ENCODE results near the gene KLHL10.
"Not testable (repeated sequence)": the region's sequence is repeated elsewhere in the genome, so short reads cannot be mapped to it uniquely, and the experiment has no call there.

KLHL10 gene

DNA sequence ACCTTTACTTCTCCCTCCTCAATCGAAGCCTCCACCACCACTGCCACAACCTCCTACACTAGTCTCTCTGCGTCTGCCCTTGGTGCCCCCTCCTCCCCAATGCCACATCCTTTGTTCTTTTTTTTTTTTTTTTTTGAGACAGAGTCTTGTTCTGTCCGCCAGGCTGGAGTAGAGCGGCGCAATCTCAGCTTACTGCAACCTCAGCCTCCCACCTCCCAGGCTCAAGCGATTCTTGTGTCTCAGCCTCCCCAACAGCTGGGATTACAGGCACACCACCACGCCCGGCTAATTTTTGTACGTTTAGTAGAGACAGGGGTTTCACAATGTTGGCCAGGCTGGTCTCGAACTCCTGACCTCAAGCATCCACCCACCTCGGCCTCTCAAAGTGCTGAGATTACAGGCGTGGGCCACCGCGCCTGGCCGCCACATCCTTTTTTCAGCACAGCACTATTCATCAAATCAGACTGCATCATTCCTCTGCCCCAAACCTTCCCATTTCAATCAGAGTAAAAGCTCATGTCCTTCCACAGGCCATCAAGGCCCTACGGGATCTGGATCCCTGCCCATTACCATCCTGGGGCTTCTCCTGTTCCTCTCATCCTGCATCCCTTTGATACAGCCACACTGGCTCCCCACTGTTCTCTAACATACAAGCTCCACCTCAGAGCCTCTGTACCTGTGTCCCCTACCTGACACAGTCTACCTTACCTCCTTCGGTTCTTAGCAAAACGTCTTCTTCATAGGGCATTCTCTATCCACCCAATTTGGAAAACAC is 25.6 kb downstream of the KLHL10 start:
- DNase-seq (ENCODE audit: low spot score) = peak; percentile 43
- H3K36me3 Mint-ChIP-seq (ENCODE audit: low read depth) = peaks cover 21% of the 10 kb centered on the region

DNA sequence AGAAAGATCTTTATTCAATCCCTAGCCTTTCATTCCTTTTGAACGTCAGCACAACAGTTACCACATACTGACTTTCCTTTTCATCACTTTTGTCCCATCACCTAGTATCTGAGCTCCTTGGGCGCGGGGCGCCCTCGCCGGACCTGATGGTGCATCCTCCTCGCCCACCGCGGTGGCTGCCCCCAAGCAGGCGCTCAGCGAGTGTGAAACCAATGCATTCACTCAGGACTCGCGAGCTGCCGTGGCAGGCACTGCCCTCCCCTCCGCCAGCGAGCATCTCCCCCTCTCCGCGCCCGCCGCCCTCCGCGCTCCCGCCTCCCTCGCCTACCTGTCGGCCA is 26.8 kb downstream of the KLHL10 start:
- peak; percentile 35 for DNase-seq (ENCODE audit: low spot score)
- Mint-ChIP-seq H3K9me3 (no peaks in the 10 kb centered on the region), H3K4me1 (ENCODE audit: low read depth) (peaks cover 42% of the 10 kb centered on the region), H3K36me3 (ENCODE audit: low read depth) (peaks cover 30% of the 10 kb centered on the region), H3K27me3 (ENCODE audit: low read depth) (no peaks in the 10 kb centered on the region), H3K27ac (no peak overlapping the region), H3K4me3 (no peak overlapping the region)

More for the DNA sequence above, 25.6 kb downstream of the KLHL10 start:
- peaks cover 30% of the 10 kb centered on the region for H3K4me1 Mint-ChIP-seq (ENCODE audit: low read depth)
- no peaks in the 10 kb centered on the region for H3K9me3 Mint-ChIP-seq
- no peaks in the 10 kb centered on the region for H3K27me3 Mint-ChIP-seq (ENCODE audit: low read depth)
- no peak overlapping the region for H3K27ac Mint-ChIP-seq
- no peak overlapping the region for H3K4me3 Mint-ChIP-seq

DNA sequence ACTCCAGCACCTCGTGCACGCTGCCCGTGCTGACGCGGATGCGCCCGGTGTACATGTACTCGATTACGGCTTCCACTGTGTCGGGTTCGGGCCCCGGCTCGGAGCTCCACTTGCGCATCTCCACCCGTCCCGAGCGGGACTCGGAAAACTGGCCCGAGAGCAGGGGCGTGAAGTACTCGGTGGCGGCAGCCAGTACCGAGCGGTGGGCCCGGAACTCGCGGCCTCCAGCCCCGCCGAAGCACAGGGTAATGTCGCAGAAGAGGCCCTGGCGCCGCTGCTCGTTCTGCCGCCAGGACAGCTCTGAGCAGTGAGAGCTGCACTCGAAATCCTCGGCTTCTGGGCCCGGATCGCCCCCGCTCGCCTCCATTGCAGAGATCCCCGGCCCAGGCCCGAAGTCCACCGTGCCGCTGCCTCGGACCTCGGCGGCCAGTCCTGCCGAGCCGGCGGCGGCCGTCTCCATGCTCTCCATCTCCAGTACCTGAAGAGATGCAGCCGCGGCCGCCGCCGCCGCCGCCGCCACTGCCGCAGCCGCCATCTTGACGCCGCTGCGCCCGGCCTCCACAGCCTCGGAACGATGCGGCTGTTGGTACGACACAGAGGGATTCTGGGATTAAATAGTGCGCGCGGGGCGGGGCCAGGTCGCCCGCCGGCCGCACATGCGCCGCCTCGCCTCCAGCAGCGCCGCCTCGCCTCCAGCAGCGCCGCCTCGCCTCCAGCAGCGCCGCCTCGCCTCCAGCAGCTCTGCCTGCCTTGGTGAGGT is 27.4 kb downstream of the KLHL10 start, which contains the start of gene KLHL11:
Gene KLHL11 (minus strand): TSS at position 588 of the 760 bp plus-strand sequence. CDS start 53 bp downstream, at position 535.
- peaks cover 47% of the 10 kb centered on the region for H3K4me1 Mint-ChIP-seq (ENCODE audit: low read depth)
- H3K27ac Mint-ChIP-seq = peak within 1 kb of the TSS; percentile 86
- no peaks in the 10 kb centered on the region for H3K27me3 Mint-ChIP-seq (ENCODE audit: low read depth)
- peaks cover 35% of the 10 kb centered on the region for H3K36me3 Mint-ChIP-seq (ENCODE audit: low read depth)
- H3K9me3 Mint-ChIP-seq = no peaks in the 10 kb centered on the region
- peak; percentile 92 for DNase-seq (ENCODE audit: low spot score)
- no peak within 1 kb of the TSS for H3K4me3 Mint-ChIP-seq

DNA sequence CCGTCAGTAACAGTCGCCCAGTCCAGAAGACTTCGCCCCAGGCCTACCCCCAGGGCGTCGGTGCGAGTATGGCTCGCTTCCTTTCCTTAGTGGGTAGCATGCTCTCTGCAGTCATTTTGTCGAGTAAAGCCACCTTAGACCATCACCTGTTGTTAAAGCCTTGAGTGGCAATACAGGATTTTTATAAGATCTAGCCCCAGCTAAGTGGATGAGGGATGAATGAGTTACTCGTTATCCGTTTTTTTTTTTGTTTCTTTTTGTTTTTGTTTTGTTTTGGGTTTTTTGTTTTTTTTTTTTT is 27.9 kb downstream of the KLHL10 start:
- Mint-ChIP-seq H3K36me3 (ENCODE audit: low read depth) (peaks cover 41% of the 10 kb centered on the region), H3K9me3 (no peaks in the 10 kb centered on the region), H3K4me1 (ENCODE audit: low read depth) (peaks cover 50% of the 10 kb centered on the region), H3K4me3 (no peak overlapping the region), H3K27ac (peak overlapping the region; percentile 86), H3K27me3 (ENCODE audit: low read depth) (no peaks in the 10 kb centered on the region)
- no peak for DNase-seq (ENCODE audit: low spot score)

DNA sequence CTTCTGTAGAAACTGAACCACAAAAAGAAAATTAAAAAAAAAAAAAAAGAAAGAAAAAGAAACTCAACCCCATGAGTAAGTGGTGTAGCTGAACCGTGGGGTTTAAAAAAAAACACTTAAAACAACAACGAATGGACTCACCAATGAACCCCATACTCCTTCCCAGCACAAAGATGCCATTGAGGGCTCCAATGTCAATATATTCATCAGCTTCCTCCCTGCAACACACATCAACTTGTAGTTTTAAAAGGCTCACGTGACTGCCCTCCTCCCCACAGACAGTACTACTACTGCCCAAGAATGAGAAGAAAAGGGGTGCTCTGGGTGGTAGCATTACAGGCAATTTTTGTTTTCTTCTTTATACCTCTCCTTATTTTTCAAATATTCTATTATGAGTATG is 30.9 kb downstream of the KLHL10 start:
- no peaks in the 10 kb centered on the region for H3K27me3 Mint-ChIP-seq (ENCODE audit: low read depth)
- peak; percentile 41 for DNase-seq (ENCODE audit: low spot score)
- peaks cover 54% of the 10 kb centered on the region for H3K4me1 Mint-ChIP-seq (ENCODE audit: low read depth)
- H3K4me3 Mint-ChIP-seq = peak overlapping the region; percentile 79
- H3K27ac Mint-ChIP-seq = peak overlapping the region; percentile 93
- no peaks in the 10 kb centered on the region for H3K9me3 Mint-ChIP-seq
- H3K36me3 Mint-ChIP-seq (ENCODE audit: low read depth) = peaks cover 63% of the 10 kb centered on the region

DNA sequence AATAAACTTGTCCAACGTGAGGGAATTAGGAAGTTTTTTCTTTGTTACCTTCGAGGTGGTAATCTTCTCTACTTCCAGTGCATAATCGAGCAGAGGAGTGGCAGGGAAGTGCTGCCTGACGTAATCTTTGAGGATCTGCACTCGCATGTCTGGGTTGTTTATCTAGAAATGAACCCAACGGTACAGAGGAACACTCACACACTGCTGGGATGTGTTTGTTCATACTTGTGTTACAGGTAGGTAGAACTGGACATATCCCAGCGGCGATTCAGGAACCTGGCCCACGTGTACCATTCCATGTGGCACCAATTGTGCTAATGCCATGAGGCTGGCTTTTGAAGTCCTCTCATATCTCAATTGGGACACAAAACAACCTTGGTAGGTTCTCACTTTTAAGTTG is 31.8 kb downstream of the KLHL10 start:
- Mint-ChIP-seq H3K4me1 (ENCODE audit: low read depth) (peaks cover 54% of the 10 kb centered on the region), H3K9me3 (no peaks in the 10 kb centered on the region), H3K27me3 (ENCODE audit: low read depth) (no peaks in the 10 kb centered on the region), H3K4me3 (peak overlapping the region; percentile 79), H3K36me3 (ENCODE audit: low read depth) (peaks cover 65% of the 10 kb centered on the region), H3K27ac (peak overlapping the region; percentile 93)
- DNase-seq (ENCODE audit: low spot score) = peak; percentile 28

DNA sequence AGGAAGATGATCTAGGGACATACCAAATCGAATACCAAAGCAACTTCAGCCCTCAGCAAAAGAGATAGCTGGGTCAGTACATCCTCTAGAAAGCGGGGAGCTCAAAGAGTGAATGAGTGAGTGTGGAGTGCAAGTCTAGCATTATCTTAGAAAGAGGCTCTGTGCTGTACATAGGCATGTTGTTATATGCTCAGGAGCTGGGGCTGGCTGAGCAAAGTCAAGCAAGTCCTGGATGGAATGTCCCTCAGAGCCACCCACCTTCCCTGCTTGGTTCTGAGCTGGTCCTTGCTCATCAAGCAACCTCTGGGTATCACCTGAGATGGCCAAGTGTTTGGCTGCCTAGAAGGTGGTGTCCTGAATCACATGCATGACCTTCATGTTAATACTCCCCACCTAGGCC is 32.5 kb downstream of the KLHL10 start:
- Mint-ChIP-seq H3K4me3 (peak overlapping the region; percentile 79), H3K27ac (peak overlapping the region; percentile 93), H3K9me3 (no peaks in the 10 kb centered on the region), H3K4me1 (ENCODE audit: low read depth) (peaks cover 54% of the 10 kb centered on the region), H3K27me3 (ENCODE audit: low read depth) (no peaks in the 10 kb centered on the region), H3K36me3 (ENCODE audit: low read depth) (peaks cover 68% of the 10 kb centered on the region)
- no peak for DNase-seq (ENCODE audit: low spot score)

DNA sequence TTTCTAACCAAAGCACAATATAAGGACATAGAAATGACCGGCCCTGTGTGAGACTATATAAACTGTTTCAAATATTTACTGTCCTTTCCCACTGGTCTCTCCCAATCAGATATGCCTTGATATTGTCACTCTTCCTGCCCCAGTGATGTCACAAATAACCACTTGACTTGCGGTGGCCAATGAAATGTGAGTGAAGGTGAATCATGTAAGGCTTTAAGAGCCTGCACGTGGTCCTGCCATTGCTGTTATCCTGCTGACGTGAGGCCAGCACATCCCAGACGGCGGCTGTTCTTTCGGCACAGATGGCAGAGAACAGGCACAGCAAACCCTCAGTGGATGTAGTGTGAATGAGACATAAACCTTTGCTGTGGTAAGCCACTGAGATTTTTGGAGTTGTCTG is 33.0 kb downstream of the KLHL10 start:
- DNase-seq (ENCODE audit: low spot score) = no peak
- no peaks in the 10 kb centered on the region for H3K27me3 Mint-ChIP-seq (ENCODE audit: low read depth)
- H3K9me3 Mint-ChIP-seq = no peaks in the 10 kb centered on the region
- no peak overlapping the region for H3K4me3 Mint-ChIP-seq
- peaks cover 52% of the 10 kb centered on the region for H3K4me1 Mint-ChIP-seq (ENCODE audit: low read depth)
- peak overlapping the region; percentile 93 for H3K27ac Mint-ChIP-seq
- peaks cover 68% of the 10 kb centered on the region for H3K36me3 Mint-ChIP-seq (ENCODE audit: low read depth)

DNA sequence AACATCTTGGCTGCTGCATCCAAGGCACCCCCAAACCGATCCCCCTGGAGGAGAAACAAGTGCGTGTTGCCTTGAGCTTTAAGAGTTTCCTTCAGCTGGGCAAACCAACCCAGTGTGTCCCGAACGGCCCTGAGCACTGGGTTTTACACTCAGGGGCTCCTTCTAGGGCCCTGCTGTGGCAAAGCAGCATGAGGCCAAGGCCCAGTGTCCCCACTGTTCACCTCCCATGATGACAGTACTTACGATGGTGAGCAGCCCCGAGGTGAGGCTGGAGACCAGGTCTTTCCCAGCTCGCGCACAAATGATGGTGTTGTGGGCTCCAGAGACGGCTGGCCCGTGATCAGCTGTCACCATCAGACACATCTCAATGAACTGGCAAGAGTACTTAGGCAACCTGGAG is 34.2 kb downstream of the KLHL10 start:
- Mint-ChIP-seq H3K4me1 (ENCODE audit: low read depth) (peaks cover 48% of the 10 kb centered on the region), H3K27ac (no peak overlapping the region), H3K36me3 (ENCODE audit: low read depth) (peaks cover 68% of the 10 kb centered on the region), H3K4me3 (peak overlapping the region; percentile 15), H3K27me3 (ENCODE audit: low read depth) (no peaks in the 10 kb centered on the region), H3K9me3 (no peaks in the 10 kb centered on the region)
- no peak for DNase-seq (ENCODE audit: low spot score)

DNA sequence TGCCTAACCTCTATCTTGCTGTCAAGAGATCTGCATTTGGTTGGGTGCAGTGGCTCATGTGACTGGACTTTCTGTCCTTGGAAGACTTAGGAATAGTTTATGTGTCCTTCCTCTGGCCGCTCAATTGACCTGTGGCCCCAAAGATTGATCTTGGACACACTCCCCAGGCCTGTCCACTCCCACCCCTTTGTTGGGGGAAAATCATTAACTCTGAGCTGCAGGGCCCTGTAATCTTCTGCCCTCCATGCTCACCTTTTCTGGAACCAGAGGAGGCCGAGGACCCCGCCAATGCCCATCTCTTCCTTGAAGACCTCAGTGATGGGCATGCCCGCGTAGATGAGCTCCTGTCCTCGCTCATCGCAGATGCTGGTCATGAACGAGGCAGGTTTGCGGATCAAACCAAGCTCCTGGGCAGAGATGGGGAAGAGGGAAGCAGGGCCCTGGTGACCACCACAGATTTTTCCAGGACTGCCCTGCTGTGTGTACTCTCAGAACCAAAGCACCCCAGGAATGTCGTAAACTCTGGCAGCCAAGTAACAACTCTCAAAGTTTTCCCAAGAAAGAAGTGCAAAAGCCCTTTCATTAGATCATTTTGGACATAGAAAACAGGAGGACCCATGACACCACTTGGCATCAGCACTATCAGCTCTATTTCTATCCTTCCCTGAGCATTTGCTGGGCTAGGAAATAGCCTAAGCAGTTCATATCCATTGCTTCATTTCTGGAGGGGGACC is 36.1 kb downstream of the KLHL10 start:
- H3K27me3 Mint-ChIP-seq (ENCODE audit: low read depth) = no peaks in the 10 kb centered on the region
- H3K27ac Mint-ChIP-seq = peak overlapping the region; percentile 10
- H3K4me3 Mint-ChIP-seq = no peak overlapping the region
- peaks cover 32% of the 10 kb centered on the region for H3K4me1 Mint-ChIP-seq (ENCODE audit: low read depth)
- DNase-seq (ENCODE audit: low spot score) = no peak
- peaks cover 69% of the 10 kb centered on the region for H3K36me3 Mint-ChIP-seq (ENCODE audit: low read depth)
- H3K9me3 Mint-ChIP-seq = no peaks in the 10 kb centered on the region

DNA sequence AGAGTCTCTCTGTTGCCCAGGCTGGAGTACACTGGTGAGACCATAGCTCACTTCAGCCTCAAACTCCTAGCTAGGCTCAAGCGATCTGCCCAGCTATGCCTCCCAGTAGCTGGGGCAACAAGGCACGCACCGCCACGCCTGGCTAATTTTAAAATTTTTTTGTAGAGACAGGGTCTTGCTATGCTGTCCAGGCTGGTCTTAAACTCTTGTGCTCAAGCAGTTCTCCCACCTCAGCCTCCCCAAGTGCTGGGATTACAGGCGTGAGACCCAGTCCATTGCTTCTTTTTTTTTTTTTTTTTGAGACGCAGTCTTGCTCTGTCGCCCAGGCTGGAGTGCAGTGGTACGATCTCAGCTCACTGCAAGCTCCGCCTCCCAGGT is 36.7 kb downstream of the KLHL10 start:
- Mint-ChIP-seq H3K4me1 (ENCODE audit: low read depth) (peaks cover 26% of the 10 kb centered on the region), H3K36me3 (ENCODE audit: low read depth) (peaks cover 69% of the 10 kb centered on the region)
- not testable (repeated sequence) for H3K27me3 Mint-ChIP-seq (ENCODE audit: low read depth); H3K9me3 Mint-ChIP-seq; H3K4me3 Mint-ChIP-seq; DNase-seq (ENCODE audit: low spot score); H3K27ac Mint-ChIP-seq

DNA sequence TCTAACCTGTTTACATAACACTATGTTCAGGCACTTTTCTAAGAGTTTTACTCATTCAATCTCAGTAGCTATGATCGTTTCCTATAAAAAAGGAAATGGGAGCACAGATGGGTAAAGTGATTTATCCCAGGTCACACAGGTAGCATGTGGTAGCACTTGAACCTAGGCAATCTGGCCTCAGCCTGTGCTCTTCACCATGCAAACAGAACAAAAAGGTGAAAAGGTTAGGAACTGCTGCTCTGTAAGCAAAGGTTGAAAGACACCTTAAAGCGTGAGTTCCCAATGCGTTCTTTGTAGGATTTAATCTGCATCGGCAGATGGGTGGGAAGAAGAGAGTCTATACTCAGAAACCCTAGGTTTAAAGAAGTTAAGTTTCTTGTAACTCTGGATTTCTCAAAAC is 42.5 kb downstream of the KLHL10 start:
- Mint-ChIP-seq H3K9me3 (no peaks in the 10 kb centered on the region), H3K36me3 (ENCODE audit: low read depth) (peaks cover 56% of the 10 kb centered on the region), H3K4me3 (no peak overlapping the region), H3K27me3 (ENCODE audit: low read depth) (no peaks in the 10 kb centered on the region), H3K4me1 (ENCODE audit: low read depth) (peaks cover 9% of the 10 kb centered on the region), H3K27ac (no peak overlapping the region)
- no peak for DNase-seq (ENCODE audit: low spot score)

DNA sequence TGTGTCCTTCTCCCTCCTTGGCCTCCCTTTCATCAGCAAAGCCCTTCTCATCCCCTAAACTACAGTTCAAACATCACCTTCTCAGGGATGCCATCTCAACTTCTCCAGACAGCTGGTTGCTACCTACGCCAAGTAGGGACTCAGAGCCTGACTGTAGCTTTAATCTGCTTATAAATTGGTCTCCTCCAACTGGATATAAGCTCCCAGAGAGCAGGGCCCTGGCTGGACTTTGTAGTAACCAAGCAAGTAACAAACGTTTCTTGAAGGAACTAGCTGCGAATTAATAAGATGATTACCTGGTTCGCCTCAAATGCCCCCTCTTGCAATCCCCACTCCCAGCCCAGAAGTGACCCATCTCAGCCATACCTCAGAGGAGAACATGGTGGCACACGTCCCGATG is 45.1 kb downstream of the KLHL10 start:
- peaks cover 9% of the 10 kb centered on the region for H3K4me1 Mint-ChIP-seq (ENCODE audit: low read depth)
- no peaks in the 10 kb centered on the region for H3K27me3 Mint-ChIP-seq (ENCODE audit: low read depth)
- no peaks in the 10 kb centered on the region for H3K9me3 Mint-ChIP-seq
- H3K27ac Mint-ChIP-seq = peak overlapping the region; percentile 1
- peaks cover 61% of the 10 kb centered on the region for H3K36me3 Mint-ChIP-seq (ENCODE audit: low read depth)
- H3K4me3 Mint-ChIP-seq = no peak overlapping the region
- DNase-seq (ENCODE audit: low spot score) = no peak

DNA sequence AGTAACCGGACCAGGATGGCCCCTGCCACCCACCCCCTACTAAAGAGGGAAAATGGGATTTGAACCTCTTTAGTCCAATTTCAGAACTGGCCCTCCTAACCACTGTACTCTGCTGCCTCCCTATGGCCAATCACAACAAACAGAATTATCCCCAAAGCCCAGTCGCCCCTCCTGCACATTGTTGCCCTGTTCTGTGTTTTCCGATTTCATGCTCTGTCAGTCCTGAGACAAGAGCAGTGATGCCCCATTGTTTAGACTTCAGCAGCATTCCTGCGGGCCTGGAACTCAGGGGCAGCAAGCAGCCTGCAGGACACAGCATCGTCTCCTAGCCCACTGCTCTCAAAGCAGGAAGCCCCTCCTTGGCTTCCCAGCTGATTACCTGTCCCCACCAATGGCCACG is 48.1 kb downstream of the KLHL10 start:
- Mint-ChIP-seq H3K27ac (no peak overlapping the region), H3K4me1 (ENCODE audit: low read depth) (peaks cover 6% of the 10 kb centered on the region), H3K9me3 (no peaks in the 10 kb centered on the region), H3K4me3 (no peak overlapping the region), H3K27me3 (ENCODE audit: low read depth) (no peaks in the 10 kb centered on the region), H3K36me3 (ENCODE audit: low read depth) (peaks cover 54% of the 10 kb centered on the region)
- DNase-seq (ENCODE audit: low spot score) = no peak

Data from T-helper 2 cell treated with Interferon-gamma antibody and Interleukin-4, amounts not matched to agents 5 μg/mL and 100 μg/mL, for 36 hours (primary cell).